Raji (cell line): Measurements from ENCODE around the gene TRIM7.

Experiments
- POLR2A ChIP-seq: IDR thresholded peaks from 2 replicates; pipeline ENCODE4 v1.6.1; 2011; ENCODE audit warnings: low read depth, low read length, control low read depth; ENCODE audit not compliant: insufficient read depth

Gene TRIM7

GRCh38 chr5:181221792-181222629 lies 17.0 kb upstream of the TRIM7 start:
- peak; percentile 40; the same call in 1 of the 2 replicates for TF ChIP-seq POLR2A

GRCh38 chr5:181221105-181221791 lies 16.3 kb upstream of the TRIM7 start:
- no peak for TF ChIP-seq POLR2A

- no peak for TF ChIP-seq POLR2A
Measured at GRCh38 chr5:181220178-181220515, 15.2 kb upstream of the TRIM7 start.

GRCh38 chr5:181219262-181220177 lies 14.5 kb upstream of the TRIM7 start:
- TF ChIP-seq POLR2A: no peak

GRCh38 chr5:181218795-181219124 lies 13.8 kb upstream of the TRIM7 start:
- TF ChIP-seq POLR2A: no peak

- TF ChIP-seq POLR2A: no peak
Measured at GRCh38 chr5:181217803-181218062, 12.7 kb upstream of the TRIM7 start.

- TF ChIP-seq POLR2A: no peak
Measured at GRCh38 chr5:181217111-181217802, 12.3 kb upstream of the TRIM7 start.

GRCh38 chr5:181215997-181216989 lies 11.3 kb upstream of the TRIM7 start:
- TF ChIP-seq POLR2A: no peak

GRCh38 chr5:181212934-181213333 lies 7.9 kb upstream of the TRIM7 start:
- no peak for TF ChIP-seq POLR2A

- no peak for TF ChIP-seq POLR2A
Measured at GRCh38 chr5:181212080-181212479, 7.1 kb upstream of the TRIM7 start.

- TF ChIP-seq POLR2A: no peak
Measured at GRCh38 chr5:181211208-181211607, 6.2 kb upstream of the TRIM7 start.

GRCh38 chr5:181207960-181208253 lies 2.9 kb upstream of the TRIM7 start:
- no peak for TF ChIP-seq POLR2A

GRCh38 chr5:181207214-181207959 lies 2.4 kb upstream of the TRIM7 start:
- TF ChIP-seq POLR2A: peak; percentile 42
